Thymus (tissue), 11 donors: ENCODE measurements around the gene HSD17B3. TPM values are rescaled to one million over a fixed set of nuclear protein-coding genes. Genes with fewer than 3 reads are reported as not detected.

Experiments used
- DNase-seq, 9 donors: peaks; one replicate each; pipeline ENCODE4 v3.0.0-alpha.2; 2013; ENCODE audit warnings: low spot score in 9 of 9, low read depth in 6 of 9, missing footprints in 1 of 9
- H3K27ac ChIP-seq, 2 donors: one replicate each; pipeline ENCODE4 v1.5.1; 2013; ENCODE audit warnings: control low read depth in 1 of 2, low read depth in 1 of 2, low read length in 1 of 2, mild to moderate bottlenecking in 1 of 2, moderate library complexity in 1 of 2
- H3K27me3 ChIP-seq, 2 donors: one replicate each; pipeline ENCODE4 v1.5.1; 2013; ENCODE audit warnings: low read length in 1 of 2; ENCODE audit not compliant: control insufficient read depth in 2 of 2, insufficient read depth in 1 of 2
- H3K36me3 ChIP-seq, 2 donors: one replicate each; pipeline ENCODE4 v1.5.1; 2013; ENCODE audit warnings: low read length in 1 of 2, mild to moderate bottlenecking in 1 of 2, moderate library complexity in 1 of 2; ENCODE audit not compliant: control insufficient read depth in 2 of 2, insufficient read depth in 2 of 2
- H3K4me1 ChIP-seq, 2 donors: one replicate each; pipeline ENCODE4 v1.5.1; 2013; ENCODE audit warnings: low read length in 2 of 2; ENCODE audit not compliant: control insufficient read depth in 2 of 2, insufficient read depth in 2 of 2
- H3K4me3 ChIP-seq, 2 donors: one replicate each; pipeline ENCODE4 v1.5.1; 2013; ENCODE audit warnings: low read length in 2 of 2, control low read depth in 1 of 2, mild to moderate bottlenecking in 1 of 2
- H3K9me3 ChIP-seq, 2 donors: one replicate each; pipeline ENCODE4 v1.5.1; 2013; ENCODE audit warnings: low read length in 1 of 2, mild to moderate bottlenecking in 1 of 2; ENCODE audit not compliant: control insufficient read depth in 2 of 2, insufficient read depth in 1 of 2
- WGBS: extraction: QIAGEN DNeasy Blood & Tissue Kit; methylation state at CpG from one replicate; pipeline ENCODE4 v1.1.7; 2013; 5-methylcytosine and 5-hydroxymethylcytosine counted together
- polyA plus RNA-seq: library from polyadenylated mRNA; stranded (reverse); fragments of 200-250 nt; gene quantifications from one replicate; pipeline ENCODE4 v1.2.3, GENCODE V29; 2013
- total RNA-seq: library from RNA; stranded (reverse); fragments of 120-200 nt; gene quantifications from one replicate; pipeline ENCODE4 v1.2.4, GENCODE V29; 2013
- donor health status: healthy.

Gene HSD17B3
- total and polyA plus RNA-seq, 2 donors: 0.28 to 8.4 TPM

GRCh38 chr9:96186591-96187011, 115.4 kb downstream of the HSD17B3 start:
- Histone ChIP-seq H3K36me3 (no peaks in the 10 kb centered on the region), H3K27me3 (peaks cover 3 to 10% of the 10 kb centered on the region in 2 donors), H3K27ac (no peak overlapping the region), H3K4me1 (peaks cover 0 to 2% of the 10 kb centered on the region in 2 donors), H3K4me3 (no peak overlapping the region), H3K9me3 (peaks cover 2 to 6% of the 10 kb centered on the region in 2 donors)
- no peak for DNase-seq
- WGBS: 32% methylated on average over 18 of the region's 18 CpGs

GRCh38 chr9:96185518-96186156, 116.3 kb downstream of the HSD17B3 start:
- H3K27ac ChIP-seq: no peak overlapping the region

More at GRCh38 chr9:96185518-96186156, 116.3 kb downstream of the HSD17B3 start:
- 97% methylated on average over 2 of the region's 2 CpGs for WGBS
- Histone ChIP-seq H3K4me3 (no peak overlapping the region), H3K36me3 (no peaks in the 10 kb centered on the region), H3K27me3 (peaks cover 3 to 10% of the 10 kb centered on the region in 2 donors), H3K9me3 (peaks cover 2 to 6% of the 10 kb centered on the region in 2 donors), H3K4me1 (peaks cover 0 to 2% of the 10 kb centered on the region in 2 donors)
- no peak for DNase-seq

Other genes starting within 250 kb of the HSD17B3 start
- 5.0 TPM for gene SLC35D2, start 81.5 kb upstream of the HSD17B3 start, total RNA-seq
- gene SLC35D2, start 81.5 kb upstream of the HSD17B3 start, polyA plus RNA-seq: 21.5 TPM
- 12.1 TPM for gene ZNF367, start 116.2 kb upstream of the HSD17B3 start, total RNA-seq
- 4.3 TPM for gene ZNF367, start 116.2 kb upstream of the HSD17B3 start, polyA plus RNA-seq
- gene HABP4, start 148.0 kb upstream of the HSD17B3 start, total RNA-seq: 3.4 TPM
- 13.7 TPM for gene HABP4, start 148.0 kb upstream of the HSD17B3 start, polyA plus RNA-seq